ENCODE results near the gene SLC25A11. TPM values are rescaled to one million over a fixed set of nuclear protein-coding genes. Genes with fewer than 3 reads are reported as not detected.

The SLC25A11 gene
- total RNA-seq, 2 donors from 2014 or later = 23.7 to 33.2 TPM

DNA sequence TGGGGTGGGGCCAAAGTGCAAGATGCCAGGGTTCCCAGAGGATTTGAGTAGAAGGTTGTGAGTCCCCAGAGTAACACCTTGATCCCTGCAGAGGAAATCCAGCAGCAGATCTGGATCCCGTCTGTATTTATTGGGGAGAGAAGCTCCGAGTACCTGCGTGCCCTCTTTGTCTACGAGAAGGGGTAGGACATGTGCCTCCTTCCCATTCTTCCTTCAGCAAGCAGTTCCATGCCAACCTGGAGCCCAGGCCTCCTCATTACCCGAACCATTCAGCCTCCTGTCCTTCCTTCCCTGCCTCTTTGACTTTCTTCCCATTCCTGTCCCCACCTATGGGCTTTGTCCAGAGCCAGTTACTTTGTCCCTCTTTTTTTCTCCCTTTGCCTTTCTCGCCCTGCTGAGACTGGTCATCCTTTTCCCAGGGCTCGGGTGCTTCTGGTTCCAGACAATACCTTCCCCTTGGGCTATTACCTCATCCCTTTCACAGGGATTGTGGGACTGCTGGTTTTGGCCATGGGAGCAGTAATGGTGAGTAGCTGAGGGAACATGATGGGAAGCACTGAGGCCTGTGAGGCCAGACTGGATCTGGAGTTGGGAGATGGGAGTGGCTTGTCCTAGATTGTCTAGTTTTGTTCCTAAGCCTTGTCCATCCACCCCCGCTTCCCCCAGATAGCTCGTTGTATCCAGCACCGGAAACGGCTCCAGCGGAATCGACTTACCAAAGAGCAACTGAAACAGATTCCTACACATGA lies 3.1 kb upstream of the SLC25A11 start:
- Histone ChIP-seq H3K36me3 (replicated peaks in 1 of 2; ENCODE audit: insufficient read depth in 1 of 2, low read depth in 2 of 2) (peaks cover 0 to 7% of the 10 kb centered on the region in 2 donors), H3K9me3 (no peaks in the 10 kb centered on the region), H3K4me3 (no peak overlapping the region), H3K27me3 (no peaks in the 10 kb centered on the region), H3K4me1 (peaks cover 50% of the 10 kb centered on the region), H3K27ac (no peak overlapping the region)
- ATAC-seq = no peak
- intact Hi-C loops (cut with DNase I) = no loop called here
- no peak for DNase-seq
- TF ChIP-seq POLR2A (IDR thresholded peaks at IDR 0.05) = no peak
- TF ChIP-seq, protein P1, sequence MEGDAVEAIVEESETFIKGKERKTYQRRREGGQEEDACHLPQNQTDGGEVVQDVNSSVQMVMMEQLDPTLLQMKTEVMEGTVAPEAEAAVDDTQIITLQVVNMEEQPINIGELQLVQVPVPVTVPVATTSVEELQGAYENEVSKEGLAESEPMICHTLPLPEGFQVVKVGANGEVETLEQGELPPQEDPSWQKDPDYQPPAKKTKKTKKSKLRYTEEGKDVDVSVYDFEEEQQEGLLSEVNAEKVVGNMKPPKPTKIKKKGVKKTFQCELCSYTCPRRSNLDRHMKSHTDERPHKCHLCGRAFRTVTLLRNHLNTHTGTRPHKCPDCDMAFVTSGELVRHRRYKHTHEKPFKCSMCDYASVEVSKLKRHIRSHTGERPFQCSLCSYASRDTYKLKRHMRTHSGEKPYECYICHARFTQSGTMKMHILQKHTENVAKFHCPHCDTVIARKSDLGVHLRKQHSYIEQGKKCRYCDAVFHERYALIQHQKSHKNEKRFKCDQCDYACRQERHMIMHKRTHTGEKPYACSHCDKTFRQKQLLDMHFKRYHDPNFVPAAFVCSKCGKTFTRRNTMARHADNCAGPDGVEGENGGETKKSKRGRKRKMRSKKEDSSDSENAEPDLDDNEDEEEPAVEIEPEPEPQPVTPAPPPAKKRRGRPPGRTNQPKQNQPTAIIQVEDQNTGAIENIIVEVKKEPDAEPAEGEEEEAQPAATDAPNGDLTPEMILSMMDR (IDR thresholded peaks at IDR 0.05) = no peak
- 77 to 82% methylated on average over 13 of the region's 13 CpGs for WGBS, 2 donors

DNA sequence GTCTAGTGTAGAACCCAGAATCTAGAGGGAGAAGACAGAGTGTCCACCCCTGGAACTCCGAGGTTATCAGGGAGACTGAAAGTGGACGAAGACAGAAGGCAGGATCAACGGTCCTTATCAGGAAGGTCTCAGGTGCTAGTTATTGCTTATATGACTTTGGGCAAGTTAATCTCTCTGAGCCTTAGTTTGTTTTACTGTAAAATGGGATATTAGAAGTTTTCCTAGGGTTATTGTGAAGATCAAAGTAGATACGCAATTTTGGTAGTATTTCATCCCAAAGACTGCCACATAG lies 1.4 kb upstream of the SLC25A11 start:
- no peak for TF ChIP-seq POLR2A (IDR thresholded peaks at IDR 0.05)
- TF ChIP-seq, protein P1 (IDR thresholded peaks at IDR 0.05) = no peak
- H3K27ac ChIP-seq = peak overlapping the region in 3 of 4 donors; percentile 90 to 94 (median 92)
- WGBS, 2 donors = 14 to 20% methylated on average over 4 of the region's 4 CpGs
- peaks cover 41% of the 10 kb centered on the region for H3K4me1 ChIP-seq
- H3K4me3 ChIP-seq = peak overlapping the region; percentile 78 to 92
- H3K9me3 ChIP-seq = no peaks in the 10 kb centered on the region
- intact Hi-C loops (cut with DNase I) = no loop called here
- peaks cover 0 to 13% of the 10 kb centered on the region in 2 donors for H3K36me3 ChIP-seq (replicated peaks in 1 of 2; ENCODE audit: insufficient read depth in 1 of 2, low read depth in 2 of 2)
- H3K27me3 ChIP-seq = no peaks in the 10 kb centered on the region
- no peak for ATAC-seq
- no peak for DNase-seq

DNA sequence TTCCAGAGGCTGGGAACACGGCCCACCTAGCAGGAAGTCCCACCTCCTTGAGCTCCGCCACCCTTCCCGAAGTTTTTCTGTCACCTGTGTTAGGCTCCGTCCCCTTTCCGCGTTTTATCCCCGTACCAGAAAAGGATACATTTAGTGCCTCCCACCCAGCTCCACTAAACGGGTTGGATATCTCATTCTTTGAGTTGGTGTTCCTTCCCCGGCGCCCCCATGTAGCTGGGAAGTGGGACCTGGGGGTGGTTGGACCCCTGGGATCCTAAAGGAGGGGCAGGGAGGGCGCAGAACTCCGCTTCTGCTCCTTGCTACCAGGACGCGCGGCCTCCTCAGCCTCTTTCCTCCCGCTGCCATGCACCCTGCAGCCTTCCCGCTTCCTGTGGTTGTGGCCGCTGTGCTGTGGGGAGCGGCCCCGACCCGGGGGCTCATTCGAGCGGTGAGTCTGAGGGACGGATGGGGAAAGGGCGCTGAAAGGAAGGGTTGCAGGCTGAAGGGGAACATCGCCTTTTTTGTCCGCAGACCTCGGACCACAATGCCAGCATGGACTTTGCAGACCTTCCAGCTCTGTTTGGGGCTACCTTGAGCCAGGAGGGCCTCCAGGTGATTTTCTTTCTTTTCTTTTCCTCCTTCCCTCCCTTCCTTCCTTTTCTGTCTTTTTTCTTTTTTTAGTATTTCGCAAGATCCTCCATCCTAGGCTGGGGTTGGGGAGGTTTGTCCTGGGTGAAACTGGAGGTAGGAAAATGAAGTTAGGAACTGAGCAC lies 891 bp upstream of the SLC25A11 start:
- intact Hi-C loops (cut with DNase I) = no loop called here
- peaks cover 0 to 13% of the 10 kb centered on the region in 2 donors for H3K36me3 ChIP-seq (replicated peaks in 1 of 2; ENCODE audit: insufficient read depth in 1 of 2, low read depth in 2 of 2)

DNA sequence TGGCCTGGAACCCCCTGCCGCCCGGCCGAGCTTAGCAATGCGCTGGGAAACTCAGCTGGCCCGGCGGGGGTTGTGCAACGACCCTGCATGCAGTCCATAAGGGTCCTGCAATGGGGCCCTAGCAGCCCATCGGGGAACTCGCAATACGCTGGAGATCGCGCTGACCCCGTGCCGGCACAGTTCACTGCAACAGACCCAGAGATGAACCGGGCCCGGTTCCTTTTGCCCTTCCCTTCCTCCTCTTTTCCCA lies 375 bp downstream of the SLC25A11 start:
- DNase-seq (no peak), ATAC-seq (no peak)
- Histone ChIP-seq H3K27me3 (no peaks in the 10 kb centered on the region), H3K4me1 (peaks cover 25% of the 10 kb centered on the region), H3K27ac (peak overlapping the region; percentile 82 to 94 (median 91)), H3K4me3 (peak overlapping the region; percentile 78 to 92), H3K36me3 (replicated peaks in 1 of 2; ENCODE audit: insufficient read depth in 1 of 2, low read depth in 2 of 2) (peaks cover 0 to 13% of the 10 kb centered on the region in 2 donors), H3K9me3 (no peaks in the 10 kb centered on the region)
- no peak for TF ChIP-seq POLR2A (IDR thresholded peaks at IDR 0.05)
- TF ChIP-seq, protein P1 (IDR thresholded peaks at IDR 0.05) = no peak
- intact Hi-C loops (cut with DNase I) = no loop called here
- WGBS, 2 donors = 0% methylated on average over 7 to 16 of the region's 16 CpGs

More for the DNA sequence above, 891 bp upstream of the SLC25A11 start:
- DNase-seq (peak; percentile 83 to 92 (median 90)), ATAC-seq (peak; percentile 74)
- Histone ChIP-seq H3K9me3 (no peaks in the 10 kb centered on the region), H3K4me3 (peak overlapping the region; percentile 78 to 92), H3K27ac (peak overlapping the region; percentile 82 to 94 (median 91)), H3K4me1 (peaks cover 36% of the 10 kb centered on the region), H3K27me3 (no peaks in the 10 kb centered on the region)
- TF ChIP-seq, protein P1 (IDR thresholded peaks at IDR 0.05) = no peak
- peak in 1 of 3 donors; percentile 14 for TF ChIP-seq POLR2A (IDR thresholded peaks at IDR 0.05)
- 0 to 2% methylated on average over 23 to 29 of the region's 29 CpGs for WGBS, 2 donors
